Head of caudate nucleus (tissue), 42 donors: ENCODE data around the gene MARCHF9.
"Not testable (repeated sequence)": the region's sequence is repeated elsewhere in the genome, so short reads cannot be mapped to it uniquely, and the experiment has no call there.

Experiments
- DNase-seq, 42 donors: peaks; one replicate each; pipeline versions ENCODE4 v3.0.0 to v3.0.0-alpha.2; 2020 to 2021; ENCODE audit warnings: mixed read lengths in 7 of 42
- intact Hi-C: fragments of 100-400 bp; cut with DNase I; formaldehyde crosslinking; loops from one replicate; pipeline ENCODE4 v1.15.0; 2022

MARCHF9 gene, protein sequence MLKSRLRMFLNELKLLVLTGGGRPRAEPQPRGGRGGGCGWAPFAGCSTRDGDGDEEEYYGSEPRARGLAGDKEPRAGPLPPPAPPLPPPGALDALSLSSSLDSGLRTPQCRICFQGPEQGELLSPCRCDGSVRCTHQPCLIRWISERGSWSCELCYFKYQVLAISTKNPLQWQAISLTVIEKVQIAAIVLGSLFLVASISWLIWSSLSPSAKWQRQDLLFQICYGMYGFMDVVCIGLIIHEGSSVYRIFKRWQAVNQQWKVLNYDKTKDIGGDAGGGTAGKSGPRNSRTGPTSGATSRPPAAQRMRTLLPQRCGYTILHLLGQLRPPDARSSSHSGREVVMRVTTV

DNA sequence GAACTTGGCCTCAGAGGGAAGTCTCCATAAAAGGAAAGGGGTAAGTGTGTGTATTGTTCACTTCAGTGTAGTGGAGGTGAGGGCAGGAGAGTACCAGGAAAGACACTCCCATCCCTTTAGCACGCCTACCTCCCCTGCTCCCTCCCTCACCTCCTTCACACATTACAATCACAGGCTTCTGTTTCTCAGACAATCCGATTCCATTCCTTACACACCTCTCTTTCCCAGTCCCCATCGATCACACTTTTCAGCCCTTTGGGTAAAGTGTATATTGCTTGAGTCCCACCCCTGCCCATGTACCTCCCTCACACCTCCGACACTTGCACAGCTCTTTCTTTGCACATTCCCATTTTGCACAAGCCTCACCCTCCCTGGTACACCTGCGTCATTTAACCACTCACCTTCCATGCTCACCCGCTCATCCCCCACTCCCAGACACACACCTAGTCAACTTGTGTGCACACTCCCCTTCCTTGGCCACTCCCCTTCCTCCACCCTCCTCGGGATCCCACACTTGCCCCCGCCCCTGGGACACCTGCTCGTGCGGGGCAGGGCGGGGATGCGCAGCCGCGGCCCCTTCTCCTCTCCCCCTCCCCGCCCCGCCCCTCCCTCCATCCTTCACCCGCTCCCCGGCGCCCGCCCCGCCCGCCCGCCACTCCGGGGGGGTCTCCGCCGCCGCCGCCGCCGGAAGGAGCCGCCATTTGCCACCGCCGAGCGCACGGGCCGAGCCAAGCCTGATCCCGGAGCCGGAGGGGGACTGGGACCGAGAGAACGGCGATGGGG is at the start of gene MARCHF9:
Gene MARCHF9, plus strand, starts transcription at position 693 of the 783 bp plus-strand sequence. CDS start 426 bp downstream, outside the sequence.
- peak; percentile 39 to 91 (median 75) for DNase-seq
- intact Hi-C loops, result no loop called here

GRCh38 chr12:57707250-57707649 is 47.7 kb upstream of the MARCHF9 start:
- intact Hi-C loops, result no loop called here
- no peak for DNase-seq

GRCh38 chr12:57708296-57708695 is 46.6 kb upstream of the MARCHF9 start:
- intact Hi-C loops, result no loop called here
- no peak for DNase-seq

DNA sequence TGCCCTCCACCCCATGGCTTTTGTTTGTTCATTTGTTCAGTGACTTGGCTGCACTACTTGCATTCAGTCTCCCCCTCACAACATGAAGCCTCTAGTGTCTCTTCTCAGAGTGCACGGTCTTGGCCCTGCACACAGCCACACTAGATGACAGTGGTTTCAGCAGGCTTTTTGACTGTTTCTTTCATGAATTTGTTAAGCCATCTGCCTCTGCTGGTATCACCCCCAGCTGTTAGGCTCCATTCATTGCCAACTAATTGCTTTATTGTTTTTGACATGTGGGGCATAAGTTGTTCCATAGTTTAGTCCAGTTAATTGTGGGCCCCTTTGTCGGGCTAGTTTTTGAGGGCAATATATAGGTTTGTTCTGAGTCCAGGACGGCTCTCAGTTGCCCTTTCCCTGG is 42.2 kb upstream of the MARCHF9 start:
- peak in 2 of 42 donors; percentile 9 to 55 for DNase-seq
- intact Hi-C loops, result no loop called here

GRCh38 chr12:57713209-57713608 is 41.7 kb upstream of the MARCHF9 start:
- DNase-seq, result peak in 1 of 42 donors; percentile 2
- intact Hi-C loops, result no loop called here

- DNase-seq, result peak in 1 of 42 donors; percentile 2
- intact Hi-C loops, result not testable (repeated sequence)
Measured at GRCh38 chr12:57715036-57715748, 39.7 kb upstream of the MARCHF9 start.

- peak in 3 of 42 donors; percentile 7 to 55 (median 48) for DNase-seq
- intact Hi-C loops, result no loop called here
Measured at GRCh38 chr12:57715786-57716185, 39.1 kb upstream of the MARCHF9 start.

DNA sequence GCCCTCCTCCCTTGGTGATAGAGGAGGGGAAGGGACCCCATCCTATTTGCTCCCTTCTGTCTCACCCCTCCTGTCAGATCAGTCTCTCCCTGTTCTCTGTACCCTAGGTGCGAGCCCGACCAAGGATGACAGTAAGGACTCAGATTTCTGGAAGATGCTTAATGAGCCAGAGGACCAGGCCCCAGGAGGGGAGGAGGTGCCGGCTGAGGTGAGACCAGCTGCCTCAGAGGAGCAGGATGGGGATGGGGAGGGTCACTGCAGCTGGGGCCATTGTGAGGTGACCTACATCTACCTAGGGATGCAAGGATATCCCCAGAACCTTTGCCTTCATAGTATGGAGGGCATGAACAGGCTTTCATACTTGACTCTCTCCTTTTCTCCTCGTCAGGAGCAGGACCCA is 38.6 kb upstream of the MARCHF9 start:
- intact Hi-C loops, result no loop called here
- DNase-seq, result peak in 2 of 42 donors; percentile 17 to 28

GRCh38 chr12:57717131-57717530 is 37.8 kb upstream of the MARCHF9 start:
- intact Hi-C loops, result no loop called here
- DNase-seq, result peak in 3 of 42 donors; percentile 3 to 18 (median 14)

DNA sequence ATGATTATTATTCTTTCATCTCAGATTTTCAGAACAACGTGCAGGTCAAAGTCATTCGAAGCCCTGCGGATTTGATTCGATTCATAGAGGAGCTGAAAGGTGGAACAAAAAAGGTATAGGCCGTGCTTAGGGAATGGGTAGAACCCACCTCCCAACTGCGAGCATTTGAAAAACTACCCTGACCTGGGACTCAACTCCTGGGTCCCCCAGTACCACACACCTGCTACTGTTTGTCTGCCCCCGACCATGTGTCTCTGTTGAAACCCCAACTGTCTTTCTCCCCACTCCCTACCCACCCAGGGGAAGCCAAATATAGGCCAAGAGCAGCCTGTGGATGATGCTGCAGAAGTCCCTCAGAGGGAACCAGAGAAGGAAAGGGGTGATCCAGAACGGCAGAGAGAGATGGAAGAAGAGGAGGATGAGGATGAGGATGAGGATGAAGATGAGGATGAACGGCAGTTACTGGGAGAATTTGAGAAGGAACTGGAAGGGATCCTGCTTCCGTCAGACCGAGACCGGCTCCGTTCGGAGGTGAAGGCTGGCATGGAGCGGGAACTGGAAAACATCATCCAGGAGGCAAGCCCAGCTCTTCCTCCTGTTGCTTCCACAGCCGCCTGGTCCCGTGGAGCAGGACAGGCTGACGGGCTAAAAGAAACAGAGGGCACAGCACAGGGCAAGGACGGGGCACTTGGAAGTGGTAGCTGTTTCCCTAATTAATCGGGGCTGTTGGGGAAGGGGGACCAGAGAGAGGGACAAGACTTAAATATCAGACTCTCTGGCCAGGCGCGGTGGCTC is 36.9 kb upstream of the MARCHF9 start:
- intact Hi-C loops, result no loop called here
- peak in 2 of 42 donors; percentile 25 to 35 for DNase-seq

GRCh38 chr12:57718641-57719528 is 36.0 kb upstream of the MARCHF9 start:
- peak in 2 of 42 donors; percentile 29 to 34 for DNase-seq
- intact Hi-C loops, result no loop called here

DNA sequence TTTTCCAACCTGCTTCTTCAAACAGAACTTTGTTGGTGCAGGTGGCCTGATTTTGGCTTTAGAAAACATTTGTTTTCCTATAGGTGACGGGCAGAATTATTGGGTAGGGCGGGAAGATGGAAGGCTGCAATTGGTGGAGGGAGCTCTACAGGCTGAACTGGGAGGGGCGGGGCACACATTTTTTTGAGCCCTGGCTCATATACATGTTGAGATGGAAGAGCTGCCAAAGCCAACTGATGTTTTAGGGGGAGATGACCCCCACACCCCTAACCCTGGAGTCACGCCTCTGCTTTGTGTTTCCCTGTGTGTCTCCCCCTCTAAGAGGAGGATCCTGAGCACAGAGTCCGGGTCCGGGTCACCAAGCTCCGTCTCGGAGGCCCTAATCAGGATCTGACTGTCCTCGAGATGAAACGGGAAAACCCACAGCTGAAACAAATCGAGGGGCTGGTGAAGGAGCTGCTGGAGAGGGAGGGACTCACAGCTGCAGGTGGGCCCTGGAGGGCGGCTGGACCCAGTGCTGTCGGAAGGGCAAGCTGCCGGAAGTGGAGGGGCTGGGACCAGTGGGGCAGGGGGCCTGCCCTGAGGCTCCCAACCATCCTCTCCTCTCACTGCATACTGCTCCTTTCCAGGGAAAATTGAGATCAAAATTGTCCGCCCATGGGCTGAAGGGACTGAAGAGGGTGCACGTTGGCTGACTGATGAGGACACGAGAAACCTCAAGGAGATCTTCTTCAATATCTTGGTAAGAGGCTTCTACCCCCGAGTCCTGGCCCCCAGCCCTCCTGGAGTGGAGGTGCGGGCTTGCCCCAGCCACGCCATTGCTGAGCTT is 34.9 kb upstream of the MARCHF9 start:
- DNase-seq, result peak in 2 of 42 donors; percentile 33 to 41
- intact Hi-C loops, result no loop called here

- peak in 3 of 42 donors; percentile 7 to 42 (median 36) for DNase-seq
- intact Hi-C loops, result no loop called here
Measured at GRCh38 chr12:57720606-57721595, 34.0 kb upstream of the MARCHF9 start.

GRCh38 chr12:57721846-57722608 is 32.9 kb upstream of the MARCHF9 start:
- DNase-seq, result peak in 2 of 42 donors; percentile 37 to 41
- intact Hi-C loops, result not testable (repeated sequence)
